Hepatocyte (in vitro differentiated cells): ENCODE data around the gene PTCH2. TPM values are rescaled to one million over a fixed set of nuclear protein-coding genes. Genes with fewer than 3 reads are reported as not detected.

Experiments
- DNase-seq: peaks from one replicate; pipeline ENCODE4 v3.0.0-alpha.2; 2016; ENCODE audit warnings: low spot score
- H2AFZ ChIP-seq: fragments of 200-600 bp; sonication (generic); 2 replicates; pipeline ENCODE4 v1.6.0; 2016; ENCODE audit warnings: antibody characterized with exemption, mild to moderate bottlenecking
- H3K27ac ChIP-seq: fragments of 200-600 bp; sonication (generic); 2 replicates; pipeline ENCODE4 v1.5.1; 2016; ENCODE audit warnings: mild to moderate bottlenecking
- H3K27me3 ChIP-seq: fragments of 200-600 bp; sonication (generic); 2 replicates; pipeline ENCODE4 v1.6.1; 2016
- H3K36me3 ChIP-seq: fragments of 200-600 bp; sonication (generic); replicated peaks from 2 replicates; pipeline ENCODE4 v1.5.1; 2016; ENCODE audit warnings: low read depth; ENCODE audit not compliant: insufficient read depth
- H3K4me1 ChIP-seq: fragments of 200-600 bp; sonication (generic); 2 replicates; pipeline ENCODE4 v1.5.1; 2016; ENCODE audit warnings: mild to moderate bottlenecking, moderate library complexity; ENCODE audit not compliant: insufficient read depth
- H3K4me2 ChIP-seq: fragments of 200-600 bp; sonication (generic); 2 replicates; pipeline ENCODE4 v1.6.0; 2016
- H3K4me3 ChIP-seq: fragments of 200-600 bp; sonication (generic); 2 replicates; pipeline ENCODE4 v1.5.1; 2016; ENCODE audit warnings: mild to moderate bottlenecking
- H3K79me2 ChIP-seq: fragments of 200-600 bp; sonication (generic); 2 replicates; pipeline ENCODE4 v1.6.0; 2017; ENCODE audit warnings: mild to moderate bottlenecking
- H3K9me2 ChIP-seq: fragments of 200-600 bp; sonication (generic); replicated peaks from 2 replicates; pipeline ENCODE4 v1.6.0; 2017; ENCODE audit warnings: mild to moderate bottlenecking; ENCODE audit not compliant: insufficient read depth
- H3K9me3 ChIP-seq: fragments of 200-600 bp; sonication (generic); 2 replicates; pipeline ENCODE4 v1.5.1; 2016; ENCODE audit warnings: low read depth, mild to moderate bottlenecking
- H4K20me1 ChIP-seq: fragments of 200-600 bp; sonication (generic); 2 replicates; pipeline ENCODE4 v1.6.0; 2016; ENCODE audit warnings: mild to moderate bottlenecking; ENCODE audit not compliant: insufficient read depth, poor library complexity, severe bottlenecking
- CTCF ChIP-seq: fragments of 200-600 bp; sonication (generic); IDR thresholded peaks from 2 replicates; pipeline ENCODE4 v1.5.1; 2016; ENCODE audit warnings: antibody characterized with exemption, mild to moderate bottlenecking; ENCODE audit not compliant: poor library complexity
- EZH2 ChIP-seq: fragments of 200-600 bp; sonication (generic); IDR thresholded peaks from 2 replicates; pipeline ENCODE4 v1.6.1; 2016; ENCODE audit warnings: antibody characterized with exemption, mild to moderate bottlenecking, borderline replicate concordance
- EZH2phosphoT487 ChIP-seq: fragments of 200-600 bp; sonication (generic); IDR thresholded peaks from one replicate; pipeline ENCODE4 v1.6.1; 2018; ENCODE audit warnings: antibody characterized with exemption, mild to moderate bottlenecking, low read depth, moderate library complexity; ENCODE audit not compliant: unreplicated experiment, severe bottlenecking
- WGBS: methylation state at CpG from one replicate; pipeline ENCODE4 v1.1.6; 2016; ENCODE audit warnings: low lambda C conversion rate; ENCODE audit errors: missing lambda C conversion rate; 5-methylcytosine and 5-hydroxymethylcytosine counted together
- polyA plus RNA-seq: library from polyadenylated mRNA; unstranded; fragments of >200 nt; fragmentation: Nextera tagmentation; extraction: Ambion mirVana; gene quantifications from 2 replicates; pipeline ENCODE4 v1.2.1, GENCODE V29; 2016
- total RNA-seq: library from RNA; depleted of rRNA; stranded (reverse); fragments of >200 nt; gene quantifications from 2 replicates; pipeline ENCODE4 v1.2.3, GENCODE V29; 2014

PTCH2 gene
- total and polyA plus RNA-seq, 2 experiments from 2014 or later: 0.43 to 1.3 TPM

- Histone ChIP-seq H4K20me1 (no peaks in the 10 kb centered on the region), H3K4me3 (no peak overlapping the region), H3K79me2 (no peaks in the 10 kb centered on the region), H3K9me3 (no peaks in the 10 kb centered on the region), H3K4me1 (peaks cover 21% of the 10 kb centered on the region), H3K9me2 (no peaks in the 10 kb centered on the region), H3K27me3 (no peaks in the 10 kb centered on the region), H3K4me2 (peak overlapping the region; percentile 96), H2AFZ (peak overlapping the region; percentile 88), H3K27ac (peak overlapping the region; percentile 75), H3K36me3 (no peaks in the 10 kb centered on the region)
- 8% methylated on average over 33 of the region's 49 CpGs for WGBS
- DNase-seq: peak; percentile 89
- TF ChIP-seq EZH2phosphoT487 (no peak), CTCF (peak; percentile 92), EZH2 (no peak)
These were observed 56.8 kb downstream of the PTCH2 start for GRCh38 chr1:44786138-44786840.

DNA sequence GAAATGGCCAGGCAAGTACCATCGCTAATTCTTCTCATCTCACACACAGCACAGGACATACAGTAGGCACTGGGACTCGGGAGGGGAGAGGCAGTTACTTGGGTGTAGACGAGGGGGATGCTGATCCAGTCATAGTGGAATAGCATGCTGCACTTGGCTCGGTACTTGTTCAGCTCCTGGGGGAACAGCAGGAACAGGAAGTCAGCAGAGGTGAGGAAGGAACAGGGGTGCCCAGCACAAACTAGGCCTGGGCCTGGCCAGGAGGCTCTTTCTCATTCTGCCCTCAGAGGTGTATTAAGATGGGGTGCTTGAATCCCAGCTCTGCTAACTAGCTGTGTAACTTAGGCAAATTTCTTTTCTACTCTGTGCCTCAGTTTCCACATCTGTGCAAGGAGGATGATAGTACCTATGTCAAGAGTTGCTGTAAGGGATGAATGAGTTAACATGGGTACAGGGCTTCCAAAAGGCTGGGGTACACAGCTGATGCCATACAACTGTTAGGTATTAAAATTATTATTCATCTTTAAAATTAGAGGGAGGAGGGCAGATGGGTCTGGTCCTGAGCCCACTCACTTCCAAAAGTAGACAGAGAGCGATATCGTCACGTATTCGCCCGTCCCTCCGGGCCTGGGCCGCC, 57.4 kb downstream of the PTCH2 start:
- no peaks in the 10 kb centered on the region for H3K36me3 ChIP-seq
- TF ChIP-seq EZH2phosphoT487 (no peak), EZH2 (no peak), CTCF (no peak)
- no peak overlapping the region for H3K27ac ChIP-seq
- no peaks in the 10 kb centered on the region for H3K27me3 ChIP-seq
- peak overlapping the region; percentile 96 for H3K4me2 ChIP-seq
- H4K20me1 ChIP-seq: no peaks in the 10 kb centered on the region
- DNase-seq: no peak
- 36% methylated on average over 11 of the region's 11 CpGs for WGBS
- H3K9me3 ChIP-seq: no peaks in the 10 kb centered on the region
- H3K79me2 ChIP-seq: no peaks in the 10 kb centered on the region
- no peaks in the 10 kb centered on the region for H3K9me2 ChIP-seq
- H3K4me1 ChIP-seq: peaks cover 21% of the 10 kb centered on the region
- no peak overlapping the region for H2AFZ ChIP-seq
- H3K4me3 ChIP-seq: no peak overlapping the region

DNA sequence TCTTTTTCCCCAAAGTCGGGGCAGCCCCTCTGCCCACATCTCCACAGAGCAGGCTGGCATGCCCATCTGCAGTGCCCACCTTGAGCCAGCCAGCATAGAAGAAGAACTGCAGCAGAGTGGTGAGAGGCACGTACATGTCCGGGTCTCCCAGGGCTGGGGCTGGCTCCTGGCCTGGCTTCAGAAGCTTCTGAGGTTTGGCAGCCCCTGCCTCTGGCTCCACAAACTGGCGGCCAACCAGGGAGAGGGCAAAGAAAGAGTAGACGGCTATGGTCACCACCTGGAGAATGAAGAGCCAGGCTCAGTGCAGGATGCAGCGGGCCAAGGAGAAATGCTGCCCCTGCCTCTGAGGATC, 58.0 kb downstream of the PTCH2 start:
- Histone ChIP-seq H3K27me3 (no peaks in the 10 kb centered on the region), H3K79me2 (no peaks in the 10 kb centered on the region), H3K4me1 (peaks cover 21% of the 10 kb centered on the region), H3K36me3 (no peaks in the 10 kb centered on the region), H3K9me2 (no peaks in the 10 kb centered on the region), H3K9me3 (no peaks in the 10 kb centered on the region), H3K27ac (no peak overlapping the region), H3K4me3 (no peak overlapping the region), H2AFZ (no peak overlapping the region), H3K4me2 (peak overlapping the region; percentile 98), H4K20me1 (no peaks in the 10 kb centered on the region)
- no peak for TF ChIP-seq CTCF
- no peak for DNase-seq
- WGBS: 90% methylated on average over 6 of the region's 6 CpGs
